VCaP (cell line): ENCODE results near the gene PCSK2.

Source experiments
- H3K27ac ChIP-seq: fragments of 450-650 bp; 2 replicates; pipeline ENCODE4 v1.5.1; 2017
- CTCF ChIP-seq: fragments of 450-650 bp; conservative IDR thresholded peaks from 2 replicates; pipeline ENCODE4 v1.5.1; 2017; ENCODE audit warnings: mild to moderate bottlenecking, moderate library complexity

Gene PCSK2

GRCh38 chr20:17466641-17467040 is 239.8 kb downstream of the PCSK2 start:
- H3K27ac ChIP-seq, result no peak overlapping the region
- TF ChIP-seq CTCF, result no peak

- H3K27ac ChIP-seq, result no peak overlapping the region
- no peak for TF ChIP-seq CTCF
Observed at GRCh38 chr20:17467120-17467655, 240.3 kb downstream of the PCSK2 start.

- H3K27ac ChIP-seq, result no peak overlapping the region
- no peak for TF ChIP-seq CTCF
Observed at GRCh38 chr20:17468073-17468840, 241.4 kb downstream of the PCSK2 start.

- TF ChIP-seq CTCF, result no peak
- no peak overlapping the region for H3K27ac ChIP-seq
Observed at GRCh38 chr20:17469246-17470030, 242.6 kb downstream of the PCSK2 start.

- TF ChIP-seq CTCF, result no peak
- no peak overlapping the region for H3K27ac ChIP-seq
Observed at GRCh38 chr20:17470521-17470920, 243.7 kb downstream of the PCSK2 start.

- no peak overlapping the region for H3K27ac ChIP-seq
Observed at GRCh38 chr20:17470973-17471372, 244.1 kb downstream of the PCSK2 start.

More at GRCh38 chr20:17470973-17471372, 244.1 kb downstream of the PCSK2 start:
- TF ChIP-seq CTCF, result no peak
